Liver (tissue), 9 donors: ENCODE measurements around the gene DNAH17. TPM values are rescaled to one million over a fixed set of nuclear protein-coding genes. Genes with fewer than 3 reads are reported as not detected.

Experiments
- DNase-seq: peaks from one replicate; pipeline ENCODE4 v3.0.0-alpha.2; 2017; ENCODE audit warnings: low spot score
- H3K27ac ChIP-seq, 2 donors: one replicate each; pipeline ENCODE4 v1.7.0; 2013; ENCODE audit warnings: inconsistent platforms in 2 of 2, low read length in 2 of 2, control low read depth in 1 of 2, low read depth in 1 of 2, mild to moderate bottlenecking in 1 of 2
- H3K27me3 ChIP-seq, 4 donors: one replicate each; pipeline versions ENCODE4 v1.6.1 to v1.7.0; 2013; ENCODE audit warnings: low read length in 3 of 4, inconsistent platforms in 1 of 4, mild to moderate bottlenecking in 1 of 4, moderate library complexity in 1 of 4; ENCODE audit not compliant: control insufficient read depth in 4 of 4, insufficient read depth in 4 of 4
- H3K36me3 ChIP-seq, 4 donors: one replicate each; pipeline versions ENCODE4 v1.6.1 to v1.7.0; 2013; ENCODE audit warnings: low read length in 3 of 4, mild to moderate bottlenecking in 3 of 4, low read depth in 1 of 4, moderate library complexity in 1 of 4; ENCODE audit not compliant: control insufficient read depth in 4 of 4, insufficient read depth in 3 of 4
- H3K4me1 ChIP-seq, 4 donors: one replicate each; pipeline versions ENCODE4 v1.6.1 to v1.7.0; 2013; ENCODE audit warnings: low read length in 3 of 4, mild to moderate bottlenecking in 3 of 4, moderate library complexity in 1 of 4; ENCODE audit not compliant: control insufficient read depth in 4 of 4, insufficient read depth in 4 of 4
- H3K4me3 ChIP-seq, 3 donors: one replicate each; pipeline versions ENCODE4 v1.6.1 to v1.7.0; 2013; ENCODE audit warnings: low read length in 3 of 3, control low read depth in 1 of 3, low read depth in 1 of 3, mild to moderate bottlenecking in 1 of 3
- H3K9ac ChIP-seq, 2 donors: one replicate each; pipeline ENCODE4 v1.7.0; 2013; ENCODE audit warnings: low read length in 2 of 2, mild to moderate bottlenecking in 2 of 2, moderate library complexity in 2 of 2, control low read depth in 1 of 2, low read depth in 1 of 2
- H3K9me3 ChIP-seq, 4 donors: one replicate each; pipeline versions ENCODE4 v1.6.1 to v1.7.0; 2013; ENCODE audit warnings: low read length in 3 of 4; ENCODE audit not compliant: control insufficient read depth in 4 of 4
- ATF3 ChIP-seq: IDR thresholded peaks from 2 replicates; pipeline ENCODE4 v1.6.1; 2016; ENCODE audit warnings: antibody characterized with exemption
- CTCF ChIP-seq: fragments of 150-350 bp; IDR thresholded peaks from 2 replicates; pipeline ENCODE4 v1.5.1; 2017; ENCODE audit warnings: improper control_type of control experiment, low read depth, low read length; ENCODE audit not compliant: missing input control
- EGR1 ChIP-seq, 2 donors: IDR thresholded peaks; 2 replicates each; pipeline ENCODE4 v1.6.1; 2016 to 2018; ENCODE audit warnings: antibody characterized with exemption in 2 of 2, low read depth in 2 of 2
- FOXA1 ChIP-seq: IDR thresholded peaks from 2 replicates; pipeline ENCODE4 v1.6.1; 2016; ENCODE audit warnings: antibody characterized with exemption
- FOXA2 ChIP-seq: IDR thresholded peaks from 2 replicates; pipeline ENCODE4 v1.6.1; 2016; ENCODE audit warnings: antibody characterized with exemption
- GABPA ChIP-seq, 2 donors: IDR thresholded peaks in 1 of 2; conservative IDR thresholded peaks in 1 of 2; 2 replicates each; pipeline ENCODE4 v1.6.1; 2016; ENCODE audit warnings: antibody characterized with exemption in 2 of 2, mild to moderate bottlenecking in 1 of 2, moderate library complexity in 1 of 2
- HNF4A ChIP-seq, 2 donors: conservative IDR thresholded peaks; 2 replicates each; pipeline ENCODE4 v1.6.1; 2016; ENCODE audit warnings: antibody characterized with exemption in 2 of 2, mild to moderate bottlenecking in 2 of 2
- HNF4G ChIP-seq: IDR thresholded peaks from 2 replicates; pipeline ENCODE4 v1.6.1; 2016; ENCODE audit warnings: antibody characterized with exemption
- JUND ChIP-seq, 2 donors: IDR thresholded peaks; 2 replicates each; pipeline ENCODE4 v1.6.1; 2016; ENCODE audit warnings: antibody characterized with exemption in 2 of 2
- MAX ChIP-seq: IDR thresholded peaks from 2 replicates; pipeline ENCODE4 v1.6.1; 2016; ENCODE audit warnings: antibody characterized with exemption
- NR2F2 ChIP-seq: IDR thresholded peaks from 2 replicates; pipeline ENCODE4 v1.6.1; 2016; ENCODE audit warnings: antibody characterized with exemption
- RAD21 ChIP-seq, 2 donors: IDR thresholded peaks; 2 replicates each; pipeline ENCODE4 v1.6.1; 2016; ENCODE audit warnings: antibody characterized with exemption in 2 of 2, mild to moderate bottlenecking in 2 of 2
- REST ChIP-seq: IDR thresholded peaks from 2 replicates; pipeline ENCODE4 v1.6.1; 2016; ENCODE audit warnings: antibody characterized with exemption, mild to moderate bottlenecking
- RXRA ChIP-seq, 2 donors: IDR thresholded peaks; 2 replicates each; pipeline ENCODE4 v1.6.1; 2017 to 2018; ENCODE audit warnings: antibody characterized with exemption in 2 of 2, mild to moderate bottlenecking in 1 of 2
- SP1 ChIP-seq: IDR thresholded peaks from 2 replicates; pipeline ENCODE4 v1.6.1; 2018; ENCODE audit warnings: antibody characterized with exemption, mild to moderate bottlenecking
- TAF1 ChIP-seq: conservative IDR thresholded peaks from 2 replicates; pipeline ENCODE4 v1.6.1; 2016; ENCODE audit warnings: antibody characterized with exemption, mild to moderate bottlenecking
- YY1 ChIP-seq: IDR thresholded peaks from 2 replicates; pipeline ENCODE4 v1.6.1; 2016; ENCODE audit warnings: antibody characterized with exemption, mild to moderate bottlenecking
- ZBTB33 ChIP-seq: IDR thresholded peaks from 2 replicates; pipeline ENCODE4 v1.6.1; 2016; ENCODE audit warnings: antibody characterized with exemption
- WGBS: extraction: QIAGEN DNeasy Blood & Tissue Kit; methylation state at CpG from one replicate; pipeline ENCODE4 v1.1.7; 2013; 5-methylcytosine and 5-hydroxymethylcytosine counted together
- polyA plus RNA-seq, 2 donors: library from polyadenylated mRNA; stranded (reverse) in 1 of 2; unstranded in 1 of 2; fragments of 200-250 nt in 1 of 2; fragments of >200 nt in 1 of 2; fragmentation: Nextera tagmentation in 1 of 2; extraction: Ambion mirVana in 1 of 2; gene quantifications; one replicate each; pipeline versions ENCODE4 v1.2.1 to v1.2.3, GENCODE V29; 2013 to 2015
- total RNA-seq, 2 donors: library from RNA; depleted of rRNA; stranded (reverse); fragments of >200 nt; gene quantifications; one replicate each; pipeline ENCODE4 v1.2.3, GENCODE V29; 2014
- donor health status: healthy.
- donor health status: healthy.
- donor health status: healthy.
- donor health status: healthy.
- donor health status: healthy.

Gene DNAH17
- total and polyA plus RNA-seq, 4 donors, result 0.09 to 0.79 TPM; not detected in 2

- no peak for DNase-seq
- H3K27me3 ChIP-seq, result no peaks in the 10 kb centered on the region
- H3K4me1 ChIP-seq, result no peaks in the 10 kb centered on the region
- peaks cover 0 to 3% (median under 1%) of the 10 kb centered on the region in 4 donors for H3K9me3 ChIP-seq
- WGBS, result 80% methylated on average over 17 of the region's 17 CpGs
- H3K27ac ChIP-seq, result no peak overlapping the region
- no peak overlapping the region for H3K9ac ChIP-seq
- H3K4me3 ChIP-seq, result no peak overlapping the region
- H3K36me3 ChIP-seq, result no peaks in the 10 kb centered on the region
- TF ChIP-seq HNF4A (conservative IDR thresholded peaks at IDR 0.05), result no peak
- TF ChIP-seq RXRA (IDR thresholded peaks at IDR 0.05), result no peak
- TF ChIP-seq MAX, result no peak
- no peak for TF ChIP-seq ATF3
- no peak for TF ChIP-seq JUND (IDR thresholded peaks at IDR 0.05)
- no peak for TF ChIP-seq GABPA (IDR thresholded peaks at IDR 0.05 in 1 of 2, conservative IDR thresholded peaks at IDR 0.05 in 1 of 2)
- no peak for TF ChIP-seq YY1
- TF ChIP-seq FOXA2, result no peak
- TF ChIP-seq RAD21 (IDR thresholded peaks at IDR 0.05), result no peak
- no peak for TF ChIP-seq ZBTB33
- TF ChIP-seq TAF1, result no peak
- TF ChIP-seq NR2F2, result no peak
- no peak for TF ChIP-seq HNF4G
- TF ChIP-seq FOXA1, result no peak
- TF ChIP-seq EGR1 (IDR thresholded peaks at IDR 0.05; ENCODE audit: low read depth in 2 of 2), result no peak
- no peak for TF ChIP-seq SP1
- TF ChIP-seq REST, result no peak
- no peak for TF ChIP-seq CTCF
Observed at GRCh38 chr17:78544881-78545755, 32.1 kb downstream of the DNAH17 start.
